Body of pancreas (tissue), 4 donors: ENCODE measurements around the gene CD8B2. TPM values are rescaled to one million over a fixed set of nuclear protein-coding genes. Genes with fewer than 3 reads are reported as not detected.

ENCODE experiments used
- ATAC-seq: fragments of 150-250 bp; one replicate; pipeline ENCODE4 v1.9.1; 2016
- DNase-seq, 4 donors: peaks; one replicate each; pipeline ENCODE4 v3.0.0-alpha.2; 2019
- H3K27ac ChIP-seq, 4 donors: fragments of 200-600 bp; sonication (generic); 1 replicate in 3 of 4; 2 replicates in 1 of 4; pipeline versions ENCODE4 v1.5.1 to v1.6.1; 2016 to 2019; ENCODE audit warnings: mild to moderate bottlenecking in 1 of 4, mixed read lengths in 1 of 4, moderate library complexity in 1 of 4
- H3K27me3 ChIP-seq, 2 donors: fragments of 200-600 bp; sonication (generic); one replicate each; pipeline ENCODE4 v1.6.0; 2016; ENCODE audit warnings: mild to moderate bottlenecking in 1 of 2
- H3K36me3 ChIP-seq, 2 donors: fragments of 200-600 bp; sonication (generic); replicated peaks in 1 of 2; 2 replicates each; pipeline ENCODE4 v1.5.1; 2016; ENCODE audit warnings: low read depth in 2 of 2; ENCODE audit not compliant: insufficient read depth in 1 of 2
- H3K4me1 ChIP-seq: fragments of 200-600 bp; sonication (generic); one replicate; pipeline ENCODE4 v1.6.0; 2016
- H3K4me3 ChIP-seq, 2 donors: fragments of 200-600 bp; sonication (generic); 1 replicate in 1 of 2; 2 replicates in 1 of 2; pipeline ENCODE4 v1.5.1; 2016 to 2019
- H3K9me3 ChIP-seq, 3 donors: fragments of 200-600 bp; sonication (generic); 1 replicate in 2 of 3; 2 replicates in 1 of 3; pipeline ENCODE4 v1.5.1; 2016
- POLR2A ChIP-seq, 3 donors: fragments of 450-650 bp; IDR thresholded peaks; one replicate each; pipeline ENCODE4 v1.6.1; 2016; ENCODE audit warnings: antibody characterized with exemption in 3 of 3, mild to moderate bottlenecking in 2 of 3
- WGBS, 2 donors: methylation state at CpG; one replicate each; pipeline ENCODE4 v1.1.5; 2017; 5-methylcytosine and 5-hydroxymethylcytosine counted together
- intact Hi-C: fragments of 100-400 bp; cut with DNase I; formaldehyde crosslinking; loops from one replicate; pipeline ENCODE4 v1.15.1; 2023
- total RNA-seq, 2 donors: library from RNA; depleted of rRNA; stranded (reverse); fragments of >200 nt; gene quantifications; one replicate each; pipeline ENCODE4 v1.1.0, GENCODE V29; 2016
- TF ChIP-seq, protein P1 (sequence below), 7 experiments: fragments of 450-650 bp in 4 of 7; fragments of 200-600 bp in 3 of 7; sonication (generic) in 3 of 7; IDR thresholded peaks; one replicate each; pipeline ENCODE4 v1.5.1; 2016 to 2019; ENCODE audit warnings: antibody characterized with exemption in 7 of 7

The CD8B2 gene
- total RNA-seq, 2 donors from 2014 or later: not detected

GRCh38 chr2:106532236-106532635, 45.1 kb downstream of the CD8B2 start:
- WGBS, 2 donors: 66 to 74% methylated on average over 3 of the region's 3 CpGs
- Histone ChIP-seq H3K36me3 (no peaks in the 10 kb centered on the region), H3K27me3 (no peaks in the 10 kb centered on the region), H3K9me3 (no peaks in the 10 kb centered on the region), H3K4me3 (no peak overlapping the region), H3K27ac (no peak overlapping the region), H3K4me1 (no peaks in the 10 kb centered on the region)
- no peak for ATAC-seq
- intact Hi-C loops: no loop called here
- no peak for TF ChIP-seq POLR2A (IDR thresholded peaks at IDR 0.05)
- TF ChIP-seq, protein P1, sequence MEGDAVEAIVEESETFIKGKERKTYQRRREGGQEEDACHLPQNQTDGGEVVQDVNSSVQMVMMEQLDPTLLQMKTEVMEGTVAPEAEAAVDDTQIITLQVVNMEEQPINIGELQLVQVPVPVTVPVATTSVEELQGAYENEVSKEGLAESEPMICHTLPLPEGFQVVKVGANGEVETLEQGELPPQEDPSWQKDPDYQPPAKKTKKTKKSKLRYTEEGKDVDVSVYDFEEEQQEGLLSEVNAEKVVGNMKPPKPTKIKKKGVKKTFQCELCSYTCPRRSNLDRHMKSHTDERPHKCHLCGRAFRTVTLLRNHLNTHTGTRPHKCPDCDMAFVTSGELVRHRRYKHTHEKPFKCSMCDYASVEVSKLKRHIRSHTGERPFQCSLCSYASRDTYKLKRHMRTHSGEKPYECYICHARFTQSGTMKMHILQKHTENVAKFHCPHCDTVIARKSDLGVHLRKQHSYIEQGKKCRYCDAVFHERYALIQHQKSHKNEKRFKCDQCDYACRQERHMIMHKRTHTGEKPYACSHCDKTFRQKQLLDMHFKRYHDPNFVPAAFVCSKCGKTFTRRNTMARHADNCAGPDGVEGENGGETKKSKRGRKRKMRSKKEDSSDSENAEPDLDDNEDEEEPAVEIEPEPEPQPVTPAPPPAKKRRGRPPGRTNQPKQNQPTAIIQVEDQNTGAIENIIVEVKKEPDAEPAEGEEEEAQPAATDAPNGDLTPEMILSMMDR (IDR thresholded peaks at IDR 0.05): no peak
- DNase-seq: no peak

- Histone ChIP-seq H3K27ac (no peak overlapping the region), H3K9me3 (no peaks in the 10 kb centered on the region), H3K4me3 (no peak overlapping the region), H3K4me1 (no peaks in the 10 kb centered on the region), H3K27me3 (no peaks in the 10 kb centered on the region), H3K36me3 (no peaks in the 10 kb centered on the region)
- TF ChIP-seq, protein P1 (IDR thresholded peaks at IDR 0.05): no peak
- no peak for TF ChIP-seq POLR2A (IDR thresholded peaks at IDR 0.05)
- intact Hi-C loops: no loop called here
- WGBS, 2 donors: 59 to 60% methylated on average over 6 of the region's 6 CpGs
- no peak for DNase-seq
- ATAC-seq: no peak
Observed at GRCh38 chr2:106534471-106534870, 47.3 kb downstream of the CD8B2 start.

DNA sequence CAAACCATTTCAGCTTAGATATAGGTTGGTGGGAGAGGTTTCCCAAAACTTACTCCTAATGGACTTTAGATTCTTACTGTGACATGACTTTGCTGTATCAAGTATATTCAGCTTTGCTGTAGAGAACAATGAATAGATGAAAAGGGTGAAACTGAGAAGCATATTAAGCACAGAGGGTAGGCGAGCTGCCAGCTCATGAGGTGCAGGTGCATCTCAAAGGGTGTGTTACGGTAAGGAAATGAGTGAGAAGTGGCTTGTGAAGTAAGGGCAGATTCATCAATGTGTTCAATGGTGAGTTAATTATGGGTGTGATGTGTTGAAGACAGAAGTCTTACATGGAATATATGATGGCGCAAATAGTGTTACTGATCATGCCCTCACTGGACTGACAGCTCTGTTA, 49.3 kb downstream of the CD8B2 start:
- Histone ChIP-seq H3K27ac (no peak overlapping the region), H3K27me3 (no peaks in the 10 kb centered on the region), H3K4me1 (no peaks in the 10 kb centered on the region), H3K4me3 (no peak overlapping the region), H3K36me3 (no peaks in the 10 kb centered on the region), H3K9me3 (no peaks in the 10 kb centered on the region)
- 63 to 80% methylated on average over 3 of the region's 3 CpGs for WGBS, 2 donors
- intact Hi-C loops: no loop called here
- DNase-seq (no peak), ATAC-seq (no peak)
- TF ChIP-seq, protein P1 (IDR thresholded peaks at IDR 0.05): no peak

GRCh38 chr2:106537047-106537446, 49.9 kb downstream of the CD8B2 start:
- DNase-seq (peak in 1 of 4 donors; percentile 52), ATAC-seq (no peak)
- WGBS, 2 donors: 74 to 79% methylated on average over 4 of the region's 4 CpGs
- Histone ChIP-seq H3K4me3 (no peak overlapping the region), H3K9me3 (no peaks in the 10 kb centered on the region), H3K36me3 (no peaks in the 10 kb centered on the region), H3K27me3 (no peaks in the 10 kb centered on the region), H3K27ac (peak overlapping the region in 1 of 4 donors; percentile 36), H3K4me1 (no peaks in the 10 kb centered on the region)
- intact Hi-C loops: no loop called here
- no peak for TF ChIP-seq POLR2A (IDR thresholded peaks at IDR 0.05)
- TF ChIP-seq, protein P1 (IDR thresholded peaks at IDR 0.05): no peak

DNA sequence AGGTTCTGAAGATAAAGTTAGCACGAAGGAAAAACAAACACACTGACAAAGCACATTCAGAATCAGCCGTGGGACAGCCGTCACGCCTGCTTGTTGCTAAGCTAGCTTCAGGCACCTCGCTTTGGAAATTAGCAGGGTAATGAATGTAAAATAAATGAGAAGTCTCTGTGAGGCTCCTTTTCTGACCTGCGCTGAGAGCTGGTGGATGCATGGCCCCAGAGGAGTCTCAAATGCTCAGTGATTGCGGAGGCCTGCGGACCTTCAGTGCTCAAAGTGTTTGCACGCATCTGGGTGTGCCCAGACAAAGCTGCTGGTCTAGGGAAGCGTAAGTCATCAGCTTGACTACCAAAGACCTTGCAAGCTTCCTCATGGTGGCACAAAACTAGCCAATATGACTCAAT, 50.6 kb downstream of the CD8B2 start:
- ATAC-seq: no peak
- Histone ChIP-seq H3K27ac (no peak overlapping the region), H3K4me1 (no peaks in the 10 kb centered on the region), H3K27me3 (no peaks in the 10 kb centered on the region), H3K9me3 (no peaks in the 10 kb centered on the region), H3K4me3 (no peak overlapping the region), H3K36me3 (no peaks in the 10 kb centered on the region)
- intact Hi-C loops: no loop called here
- no peak for TF ChIP-seq POLR2A (IDR thresholded peaks at IDR 0.05)
- TF ChIP-seq, protein P1 (IDR thresholded peaks at IDR 0.05): no peak
- WGBS, 2 donors: 56 to 67% methylated on average over 10 of the region's 10 CpGs
- peak in 2 of 4 donors; percentile 19 to 27 for DNase-seq
